GM13976 (cell line): Measurements from ENCODE around the gene FOXP1.
A peak's percentile ranks its signal among the peaks of the same experiment; 100 is the strongest.

Experiments used
- DNase-seq: peaks from one replicate; pipeline ENCODE4 v3.0.0; 2012; ENCODE audit warnings: low spot score
- in situ Hi-C: fragments of 300-500 bp; cut with MboI; formaldehyde crosslinking; loops from one replicate; pipeline ENCODE4 v1.12.0; 2022; ENCODE audit warnings: low sequenced_read_pairs, mixed read lengths, inconsistent platforms; ENCODE audit not compliant: unreplicated experiment
- TF ChIP-seq, protein P1 (sequence below): IDR thresholded peaks from 2 replicates; pipeline ENCODE4 v1.5.1; 2012; ENCODE audit warnings: borderline replicate concordance, mild to moderate bottlenecking; ENCODE audit not compliant: insufficient read depth; ENCODE audit errors: extremely low read depth, missing control alignments, control extremely low read depth

The FOXP1 gene

DNA sequence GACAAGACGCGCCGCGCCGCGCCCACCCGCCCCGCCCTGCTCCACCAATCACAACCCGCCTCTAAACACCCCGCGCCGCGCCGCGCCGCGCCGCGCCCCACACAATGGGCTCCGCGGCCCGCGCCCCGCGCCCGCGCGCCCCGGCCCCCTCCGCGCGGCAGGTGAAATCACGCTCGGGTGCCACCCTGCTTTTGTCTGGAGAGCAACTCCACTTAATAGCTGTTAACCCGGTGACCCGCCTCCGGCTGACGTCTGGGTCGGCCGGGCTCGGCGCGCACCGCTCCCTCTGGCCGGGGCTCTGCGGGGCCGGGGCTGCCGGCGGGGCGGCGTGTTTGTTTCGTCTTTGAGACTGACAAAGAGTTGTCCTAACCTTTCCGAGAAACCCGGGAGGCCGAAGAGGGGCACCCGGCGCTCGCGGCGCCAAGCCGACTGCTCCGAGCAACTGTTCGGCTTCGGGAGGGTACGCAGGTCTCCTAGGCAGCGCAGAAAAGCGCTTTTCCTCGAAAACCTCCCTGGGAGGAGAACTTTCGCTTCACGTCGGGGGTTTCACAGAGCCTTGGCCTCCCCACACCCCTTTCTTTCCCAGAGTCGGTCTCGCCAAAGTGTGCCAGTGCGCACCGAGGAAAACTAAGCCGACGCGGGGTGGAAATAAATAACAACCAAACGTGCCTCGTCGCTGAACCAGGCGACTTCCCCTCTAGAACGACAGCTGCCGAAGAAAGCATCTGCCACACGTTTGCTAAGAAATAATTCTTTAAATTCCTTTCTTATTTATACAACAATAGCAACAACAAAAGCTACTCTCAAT, 518.4 kb downstream of the FOXP1 start:
- peak; percentile 46 for DNase-seq
- in situ Hi-C loops = no loop called here
- TF ChIP-seq, protein P1, sequence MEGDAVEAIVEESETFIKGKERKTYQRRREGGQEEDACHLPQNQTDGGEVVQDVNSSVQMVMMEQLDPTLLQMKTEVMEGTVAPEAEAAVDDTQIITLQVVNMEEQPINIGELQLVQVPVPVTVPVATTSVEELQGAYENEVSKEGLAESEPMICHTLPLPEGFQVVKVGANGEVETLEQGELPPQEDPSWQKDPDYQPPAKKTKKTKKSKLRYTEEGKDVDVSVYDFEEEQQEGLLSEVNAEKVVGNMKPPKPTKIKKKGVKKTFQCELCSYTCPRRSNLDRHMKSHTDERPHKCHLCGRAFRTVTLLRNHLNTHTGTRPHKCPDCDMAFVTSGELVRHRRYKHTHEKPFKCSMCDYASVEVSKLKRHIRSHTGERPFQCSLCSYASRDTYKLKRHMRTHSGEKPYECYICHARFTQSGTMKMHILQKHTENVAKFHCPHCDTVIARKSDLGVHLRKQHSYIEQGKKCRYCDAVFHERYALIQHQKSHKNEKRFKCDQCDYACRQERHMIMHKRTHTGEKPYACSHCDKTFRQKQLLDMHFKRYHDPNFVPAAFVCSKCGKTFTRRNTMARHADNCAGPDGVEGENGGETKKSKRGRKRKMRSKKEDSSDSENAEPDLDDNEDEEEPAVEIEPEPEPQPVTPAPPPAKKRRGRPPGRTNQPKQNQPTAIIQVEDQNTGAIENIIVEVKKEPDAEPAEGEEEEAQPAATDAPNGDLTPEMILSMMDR = no peak

- DNase-seq = peak; percentile 50
- in situ Hi-C loops = no loop called here
- TF ChIP-seq, protein P1 = no peak
These were observed 519.1 kb downstream of the FOXP1 start for GRCh38 chr3:71064291-71064955.

- in situ Hi-C loops = no loop called here
- DNase-seq = no peak
- TF ChIP-seq, protein P1 = no peak
These were observed 519.7 kb downstream of the FOXP1 start for GRCh38 chr3:71063773-71064290.

- peak; percentile 35 for DNase-seq
- TF ChIP-seq, protein P1 = no peak
- in situ Hi-C loops = no loop called here
These were observed 520.4 kb downstream of the FOXP1 start for GRCh38 chr3:71062952-71063772.

DNA sequence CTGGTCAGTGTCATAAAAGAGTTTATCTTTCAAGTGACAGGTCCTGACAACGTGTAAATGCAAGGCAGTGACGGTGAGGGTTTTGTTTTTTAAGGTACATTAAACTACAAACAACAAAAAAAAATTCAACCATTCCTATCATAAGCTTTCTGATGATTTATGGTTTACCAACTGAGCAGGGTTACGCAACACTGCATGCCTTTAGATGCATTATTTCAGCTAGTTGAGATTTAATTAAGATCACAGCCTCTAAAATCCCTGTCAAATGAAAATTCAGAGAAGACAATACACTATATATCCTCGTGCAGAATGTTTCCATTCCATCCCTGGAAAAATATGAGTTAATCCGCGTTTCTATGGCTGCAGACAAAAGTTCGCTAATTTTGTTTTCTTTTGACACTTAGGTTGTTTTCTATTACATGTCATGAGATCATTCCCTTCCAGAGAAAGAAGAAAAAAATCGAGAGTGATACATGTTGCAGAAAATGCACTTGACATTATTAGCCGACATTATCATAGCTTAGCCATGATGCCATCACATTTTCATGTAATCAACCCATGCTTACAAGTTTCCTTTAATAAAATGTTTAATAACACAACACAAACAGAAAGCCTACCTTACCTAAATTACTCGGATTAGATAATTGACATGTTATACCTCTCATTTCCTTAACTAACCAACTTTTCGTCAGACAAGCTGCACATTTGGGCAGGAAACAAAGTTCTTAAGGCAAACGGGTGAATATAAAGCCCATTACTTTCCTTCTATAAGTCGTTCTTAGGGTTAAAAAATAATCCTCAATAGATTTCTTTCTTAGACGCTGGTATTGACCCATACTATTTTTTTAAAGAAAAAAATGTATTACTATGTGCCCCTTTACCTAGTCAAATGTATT, 521.2 kb downstream of the FOXP1 start:
- no peak for DNase-seq
- in situ Hi-C loops = no loop called here
- TF ChIP-seq, protein P1 = no peak
